Measurements from ENCODE around the gene ID3. TPM values are rescaled to one million over a fixed set of nuclear protein-coding genes. Genes with fewer than 3 reads are reported as not detected.
"Not testable (repeated sequence)": the region's sequence is repeated elsewhere in the genome, so short reads cannot be mapped to it uniquely, and the experiment has no call there.

The ID3 gene
- total RNA-seq, 1 donor from 2014 or later, result 90.3 TPM

- DNase-seq (ENCODE audit: missing footprints), result no peak
- intact Hi-C loops (cut with DNase I), result loop anchor here (10.0 kb wide), 1 partner anchor 358 kb away; the partner anchor contains the start of gene CNR2
Observed at GRCh38 chr1:23556635-23557470, 2.4 kb downstream of the ID3 start.

GRCh38 chr1:23555986-23556634, 3.2 kb downstream of the ID3 start:
- ATAC-seq (no peak), DNase-seq (ENCODE audit: missing footprints) (no peak)
- intact Hi-C loops (cut with DNase I), result loop anchor here (2.0 to 10.0 kb wide), 2 partner anchors 23 to 359 kb away; partner anchors contain the start of gene CNR2

More at GRCh38 chr1:23556635-23557470, 2.4 kb downstream of the ID3 start:
- no peak for ATAC-seq

GRCh38 chr1:23555270-23555985, 3.9 kb downstream of the ID3 start:
- ATAC-seq (no peak), DNase-seq (ENCODE audit: missing footprints) (no peak)
- intact Hi-C loops (cut with DNase I), result loop anchor here (2.0 to 10.0 kb wide), 2 partner anchors 23 to 359 kb away; partner anchors contain the start of gene CNR2

GRCh38 chr1:23554481-23555269, 4.6 kb downstream of the ID3 start:
- intact Hi-C loops (cut with DNase I), result loop anchor here (2.0 to 10.0 kb wide), 2 partner anchors 24 to 360 kb away; partner anchors contain the start of gene CNR2
- peak; percentile 79 for ATAC-seq
- peak; percentile 88 for DNase-seq (ENCODE audit: missing footprints)

- DNase-seq (ENCODE audit: missing footprints) (no peak), ATAC-seq (no peak)
- intact Hi-C loops (cut with DNase I), result loop anchor here (2.0 to 10.0 kb wide), 2 partner anchors 25 to 361 kb away; partner anchors contain the start of gene CNR2
Observed at GRCh38 chr1:23554127-23554480, 5.2 kb downstream of the ID3 start.

- ATAC-seq (no peak), DNase-seq (ENCODE audit: missing footprints) (no peak)
- intact Hi-C loops (cut with DNase I), result loop anchor here (2.0 to 10.0 kb wide), 2 partner anchors 25 to 361 kb away; partner anchors contain the start of gene CNR2
Observed at GRCh38 chr1:23553231-23554126, 5.8 kb downstream of the ID3 start.

- DNase-seq (ENCODE audit: missing footprints) (no peak), ATAC-seq (no peak)
- intact Hi-C loops (cut with DNase I), result loop anchor here (10.0 kb wide), 1 partner anchor 363 kb away; the partner anchor contains the start of gene CNR2
Observed at GRCh38 chr1:23551849-23552248, 7.5 kb downstream of the ID3 start.

GRCh38 chr1:23548704-23549143, 10.6 kb downstream of the ID3 start:
- intact Hi-C loops (cut with DNase I), result no loop called here
- DNase-seq (ENCODE audit: missing footprints), result peak; percentile 79
- ATAC-seq, result peak; percentile 80

GRCh38 chr1:23546897-23547584, 12.3 kb downstream of the ID3 start:
- intact Hi-C loops (cut with DNase I), result no loop called here
- no peak for DNase-seq (ENCODE audit: missing footprints)
- no peak for ATAC-seq

- intact Hi-C loops (cut with DNase I), result no loop called here
- ATAC-seq (no peak), DNase-seq (ENCODE audit: missing footprints) (no peak)
Observed at GRCh38 chr1:23545851-23546250, 13.4 kb downstream of the ID3 start.

GRCh38 chr1:23544444-23545389, 14.6 kb downstream of the ID3 start:
- peak; percentile 67 for ATAC-seq

GRCh38 chr1:23543707-23544443, 15.4 kb downstream of the ID3 start:
- intact Hi-C loops (cut with DNase I), result loop anchor here (1.0 kb wide), 1 partner anchor 93 kb away; no protein-coding TSS in a partner anchor
- ATAC-seq (no peak), DNase-seq (ENCODE audit: missing footprints) (no peak)

More at GRCh38 chr1:23544444-23545389, 14.6 kb downstream of the ID3 start:
- DNase-seq (ENCODE audit: missing footprints), result peak; percentile 89
- intact Hi-C loops (cut with DNase I), result loop anchor here (1.0 kb wide), 1 partner anchor 93 kb away; no protein-coding TSS in a partner anchor

GRCh38 chr1:23542940-23543339, 16.4 kb downstream of the ID3 start:
- ATAC-seq; DNase-seq (ENCODE audit: missing footprints); intact Hi-C loops (cut with DNase I): not testable (repeated sequence)

- intact Hi-C loops (cut with DNase I), result loop anchor here (1.0 to 10.0 kb wide), 2 partner anchors 42 to 195 kb away; partner anchors contain the start of gene HNRNPR
- DNase-seq (ENCODE audit: missing footprints) (peak; percentile 91), ATAC-seq (peak; percentile 87)
Observed at GRCh38 chr1:23539698-23540266, 19.5 kb downstream of the ID3 start.
